Right ventricle myocardium superior (tissue), 1 donor: Measurements from ENCODE around the gene LPAR3. TPM values are rescaled to one million over a fixed set of nuclear protein-coding genes. Genes with fewer than 3 reads are reported as not detected.

ENCODE experiments used
- ATAC-seq: fragments of 200-7000 bp; cut with Tn5 transposase; one replicate; pipeline ENCODE4 v1.9.1; 2020; ENCODE audit warnings: mild to moderate bottlenecking; ENCODE audit not compliant: poor library complexity
- DNase-seq: peaks from one replicate; pipeline ENCODE4 v3.0.0-alpha.2; 2020
- intact Hi-C: fragments of 100-400 bp; cut with DNase I; formaldehyde crosslinking; loops from one replicate; pipeline ENCODE4 v1.11.2; 2022
- total RNA-seq: library from RNA; stranded (reverse); fragmentation: NEBNext Ultra II Directional; extraction: Animal tissue kit (Norgen Biotek cat#: 25700); gene quantifications from one replicate; pipeline ENCODE4 v1.2.1, GENCODE V29; 2021
- donor health status: DM: no; HTN: yes; CAD: no; lungs with severe emphysema.

Gene LPAR3
- total RNA-seq, 1 donor from 2014 or later = 16.9 TPM

GRCh38 chr1:84870591-84870990, 22.4 kb downstream of the LPAR3 start:
- ATAC-seq (peak; percentile 89), DNase-seq (no peak)
- intact Hi-C loops = no loop called here

GRCh38 chr1:84869720-84870119, 23.3 kb downstream of the LPAR3 start:
- DNase-seq (no peak), ATAC-seq (no peak)
- intact Hi-C loops = no loop called here

- no peak for ATAC-seq
- intact Hi-C loops = no loop called here
Observed at GRCh38 chr1:84862810-84863251, 30.2 kb downstream of the LPAR3 start.

GRCh38 chr1:84861988-84862644, 30.9 kb downstream of the LPAR3 start:
- DNase-seq (no peak), ATAC-seq (no peak)
- intact Hi-C loops = no loop called here

More at GRCh38 chr1:84862810-84863251, 30.2 kb downstream of the LPAR3 start:
- DNase-seq = no peak

GRCh38 chr1:84861516-84861915, 31.5 kb downstream of the LPAR3 start:
- intact Hi-C loops = no loop called here
- ATAC-seq (no peak), DNase-seq (no peak)

GRCh38 chr1:84859866-84860265, 33.1 kb downstream of the LPAR3 start:
- DNase-seq = no peak
- intact Hi-C loops = no loop called here
- ATAC-seq = no peak

- no peak for ATAC-seq
- intact Hi-C loops = no loop called here
- DNase-seq = no peak
Observed at GRCh38 chr1:84857906-84858305, 35.1 kb downstream of the LPAR3 start.

GRCh38 chr1:84856726-84857270, 36.2 kb downstream of the LPAR3 start:
- no peak for DNase-seq
- no peak for ATAC-seq
- intact Hi-C loops = no loop called here

GRCh38 chr1:84855691-84856630, 37.0 kb downstream of the LPAR3 start:
- intact Hi-C loops = no loop called here
- DNase-seq (no peak), ATAC-seq (peak; percentile 43)

GRCh38 chr1:84855168-84855567, 37.8 kb downstream of the LPAR3 start:
- peak; percentile 71 for ATAC-seq
- intact Hi-C loops = no loop called here
- DNase-seq = no peak

GRCh38 chr1:84853741-84854721, 39.0 kb downstream of the LPAR3 start:
- no peak for ATAC-seq
- DNase-seq = no peak
- intact Hi-C loops = no loop called here

- intact Hi-C loops = no loop called here
- DNase-seq = no peak
- no peak for ATAC-seq
Observed at GRCh38 chr1:84851839-84852238, 41.2 kb downstream of the LPAR3 start.

- intact Hi-C loops = no loop called here
- DNase-seq = no peak
- ATAC-seq = no peak
Observed at GRCh38 chr1:84849357-84849975, 43.5 kb downstream of the LPAR3 start.

- intact Hi-C loops = no loop called here
- ATAC-seq (peak; percentile 92), DNase-seq (peak; percentile 79)
Observed at GRCh38 chr1:84847253-84848250, 45.5 kb downstream of the LPAR3 start.

- ATAC-seq (no peak), DNase-seq (no peak)
- intact Hi-C loops = no loop called here
Observed at GRCh38 chr1:84846387-84846786, 46.6 kb downstream of the LPAR3 start.

- ATAC-seq = no peak
- intact Hi-C loops = no loop called here
- DNase-seq = no peak
Observed at GRCh38 chr1:84845357-84845756, 47.6 kb downstream of the LPAR3 start.

GRCh38 chr1:84844094-84844493, 48.9 kb downstream of the LPAR3 start:
- DNase-seq (no peak), ATAC-seq (no peak)
- intact Hi-C loops = no loop called here
